Right renal pelvis (tissue), 4 donors: ENCODE data around the gene CCBE1. TPM values are rescaled to one million over a fixed set of nuclear protein-coding genes. Genes with fewer than 3 reads are reported as not detected.
"Not testable (repeated sequence)": the region's sequence is repeated elsewhere in the genome, so short reads cannot be mapped to it uniquely, and the experiment has no call there.

Source experiments
- DNase-seq, 4 donors: peaks; one replicate each; pipeline ENCODE4 v3.0.0-alpha.2; 2013; ENCODE audit warnings: low read depth in 4 of 4, low spot score in 3 of 4, missing footprints in 1 of 4
- polyA plus RNA-seq, 4 donors: library from polyadenylated mRNA; unstranded; fragments of 120-200 nt; gene quantifications; one replicate each; pipeline ENCODE4 v1.2.1, GENCODE V29; 2013; ENCODE audit not compliant: insufficient read length in 4 of 4

The CCBE1 gene
- polyA plus RNA-seq, 4 donors = 29.6 to 41.4 (median 38.6) TPM

GRCh38 chr18:59686260-59686659, 11.0 kb downstream of the CCBE1 start:
- no peak for DNase-seq

DNA sequence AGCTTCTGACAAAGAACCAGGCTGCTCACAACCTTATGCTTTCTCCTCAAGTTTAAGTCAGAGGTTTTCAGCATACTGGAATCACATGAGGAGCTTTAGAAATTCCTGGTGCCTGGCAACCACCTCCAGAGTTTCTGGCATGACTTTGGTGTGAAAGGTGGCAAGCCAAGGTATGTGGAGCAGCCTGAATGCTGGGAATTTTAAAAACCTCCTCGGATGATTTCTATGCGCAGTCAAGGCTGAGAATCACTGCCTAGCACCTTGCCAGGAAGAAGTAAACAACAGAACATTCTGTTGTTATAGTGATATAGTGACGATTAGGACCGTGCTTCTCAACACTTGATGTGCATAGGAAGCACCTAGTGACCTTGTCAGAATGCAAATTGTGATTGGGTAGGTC, 11.7 kb downstream of the CCBE1 start:
- no peak for DNase-seq

GRCh38 chr18:59684777-59685176, 12.4 kb downstream of the CCBE1 start:
- DNase-seq = no peak

- DNase-seq = no peak
These were observed 15.7 kb downstream of the CCBE1 start for GRCh38 chr18:59681521-59682004.

DNA sequence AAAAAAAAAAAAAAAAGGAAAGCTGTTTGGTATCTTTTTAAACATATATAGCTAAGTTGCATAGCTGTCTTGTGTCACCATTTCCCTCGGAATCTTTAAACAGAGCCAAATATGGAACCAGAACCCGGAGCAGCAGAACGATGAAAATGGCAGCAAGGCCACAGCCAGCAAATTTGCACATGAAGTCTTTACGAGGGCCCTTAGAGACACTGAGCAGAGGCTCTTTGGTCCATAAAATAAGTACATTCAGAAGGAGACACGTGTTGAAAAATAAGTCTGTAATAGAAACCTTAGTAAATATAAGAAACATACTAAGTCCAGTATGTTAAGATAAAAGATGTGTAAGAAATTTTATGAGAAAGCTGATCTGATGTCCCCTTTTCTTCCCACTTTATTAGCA, 16.2 kb downstream of the CCBE1 start:
- DNase-seq = no peak

DNA sequence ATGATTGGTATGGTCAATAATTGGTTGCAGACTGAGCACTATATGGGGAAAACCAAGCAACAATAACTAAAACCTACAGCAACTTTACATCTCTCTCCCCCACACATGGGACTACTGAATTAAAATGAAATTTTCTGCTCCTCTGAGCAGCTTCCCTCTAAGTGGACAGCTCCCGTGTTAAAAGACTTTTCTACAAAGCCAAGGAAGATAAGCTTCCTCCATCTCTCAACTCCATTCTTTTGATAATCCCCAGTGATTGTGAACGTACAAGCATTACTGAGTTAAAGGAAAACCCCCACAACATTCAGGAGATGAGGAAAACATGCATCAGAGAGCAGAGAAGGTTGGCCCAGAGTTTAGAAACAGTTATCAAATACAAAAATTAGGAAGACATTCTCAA, 21.9 kb downstream of the CCBE1 start:
- DNase-seq = no peak

DNA sequence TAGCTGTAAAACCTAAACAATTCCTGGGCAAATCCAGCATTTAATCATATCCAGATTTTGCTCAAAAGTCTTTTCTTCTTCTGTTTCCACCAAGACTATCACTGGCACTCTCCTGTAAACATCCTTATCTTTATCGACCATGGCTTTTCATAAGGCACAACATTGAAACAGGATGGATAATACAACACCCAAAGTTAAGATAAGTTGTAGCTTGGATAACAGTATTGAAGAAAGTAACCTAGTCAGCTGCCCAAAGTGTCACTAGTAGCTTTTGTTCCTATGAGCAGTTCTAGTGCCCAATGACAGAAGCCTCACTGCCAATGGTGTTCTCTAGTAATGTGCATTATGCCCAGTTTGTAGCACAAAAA, 22.3 kb downstream of the CCBE1 start:
- DNase-seq = no peak

- DNase-seq = no peak
These were observed 22.9 kb downstream of the CCBE1 start for GRCh38 chr18:59674186-59674902.

- DNase-seq = no peak
These were observed 24.9 kb downstream of the CCBE1 start for GRCh38 chr18:59672235-59672711.

GRCh38 chr18:59671551-59671950, 25.7 kb downstream of the CCBE1 start:
- no peak for DNase-seq

DNA sequence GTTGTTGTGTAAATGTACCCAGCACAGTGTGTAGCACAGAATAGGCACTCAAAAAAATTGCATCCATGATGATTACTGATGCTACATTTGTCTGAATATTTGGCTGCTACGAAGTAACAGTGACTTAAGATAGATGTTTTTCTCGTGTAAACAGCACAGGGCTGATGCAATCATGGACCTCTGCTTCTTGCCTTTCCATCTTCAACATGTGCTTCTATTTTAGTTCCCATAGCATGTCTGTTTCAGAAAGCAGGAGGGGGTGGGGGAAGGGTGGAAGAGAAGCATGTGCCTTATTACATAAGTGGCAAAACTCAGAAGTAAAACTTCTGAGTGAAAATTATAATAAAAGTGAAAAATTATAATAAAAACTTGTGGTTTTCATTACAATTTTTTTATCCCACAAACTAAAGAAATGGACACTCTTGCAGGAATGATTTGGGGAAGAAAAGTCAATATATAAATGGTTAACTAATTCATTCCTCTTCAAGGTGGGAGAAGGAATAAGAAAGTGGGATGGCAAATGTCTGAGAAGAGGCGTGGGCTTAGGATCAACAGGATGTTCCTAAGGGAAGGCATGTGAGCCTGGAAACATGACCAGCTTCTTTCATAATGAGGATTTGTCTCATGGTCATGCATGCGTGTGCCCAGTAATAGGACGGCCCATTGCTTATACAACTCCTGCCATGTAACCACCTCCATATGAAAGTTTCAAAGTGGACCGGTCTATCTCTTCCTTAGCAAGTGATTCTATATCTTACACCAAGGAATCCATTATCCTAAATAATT, 27.2 kb downstream of the CCBE1 start:
- DNase-seq = no peak

DNA sequence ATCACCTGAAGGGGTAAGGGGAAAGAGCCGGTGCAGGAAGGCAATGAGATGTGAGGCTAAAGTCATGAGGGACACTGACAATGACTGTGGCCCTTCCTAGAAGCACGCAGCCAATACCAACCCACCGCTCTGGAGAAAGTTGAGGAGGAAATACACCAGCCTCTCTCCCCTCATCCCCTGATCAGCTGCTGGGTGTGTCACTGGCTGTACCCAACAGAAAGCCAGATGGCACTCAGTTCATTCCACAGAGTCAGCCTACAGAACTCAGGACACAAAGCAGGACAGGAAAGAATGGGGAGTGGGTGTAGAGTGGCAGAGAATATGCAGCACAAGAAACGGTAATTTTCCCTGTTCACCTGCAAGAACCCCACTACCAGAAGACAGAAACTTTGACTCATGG, 29.7 kb downstream of the CCBE1 start:
- no peak for DNase-seq

DNA sequence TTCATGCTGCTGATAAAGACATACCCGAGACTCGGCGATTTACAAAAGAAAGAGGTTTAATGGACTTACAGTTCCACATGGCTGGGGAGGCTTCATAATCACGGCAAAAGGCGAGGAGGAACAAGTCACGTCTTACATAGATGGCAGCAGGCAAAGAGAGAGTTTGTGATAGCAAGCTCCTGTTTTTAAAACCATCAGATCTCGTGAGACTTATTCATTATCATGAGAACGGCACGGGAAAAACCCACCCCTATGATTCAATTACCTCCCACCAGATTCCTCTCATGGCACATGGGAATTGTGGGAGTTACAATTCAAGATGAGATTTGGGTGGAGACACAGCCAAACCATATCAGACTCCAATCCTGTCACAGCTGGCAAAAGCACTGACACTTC, 31.2 kb downstream of the CCBE1 start:
- DNase-seq = not testable (repeated sequence)

GRCh38 chr18:59665057-59666006, 31.9 kb downstream of the CCBE1 start:
- DNase-seq = no peak

GRCh38 chr18:59664329-59664728, 32.9 kb downstream of the CCBE1 start:
- no peak for DNase-seq

DNA sequence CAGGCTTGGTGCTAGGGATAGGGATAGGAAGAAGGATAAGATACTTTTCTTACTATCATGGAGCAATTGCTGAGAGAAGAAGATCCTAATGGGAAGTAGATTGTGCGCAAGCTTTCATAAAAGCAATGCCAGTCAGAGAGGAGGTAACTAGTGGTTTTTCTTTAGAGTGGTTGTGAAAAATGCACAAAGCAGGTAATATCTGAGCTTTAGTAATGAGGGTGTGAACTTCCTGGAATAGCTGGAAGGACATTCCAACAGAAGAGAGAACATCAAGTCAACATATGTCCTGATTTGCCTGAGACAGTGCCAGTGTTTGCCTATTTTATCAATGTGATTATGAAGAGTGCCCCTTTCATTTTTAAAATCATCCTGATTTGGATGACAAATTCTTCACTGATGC, 34.1 kb downstream of the CCBE1 start:
- no peak for DNase-seq

DNA sequence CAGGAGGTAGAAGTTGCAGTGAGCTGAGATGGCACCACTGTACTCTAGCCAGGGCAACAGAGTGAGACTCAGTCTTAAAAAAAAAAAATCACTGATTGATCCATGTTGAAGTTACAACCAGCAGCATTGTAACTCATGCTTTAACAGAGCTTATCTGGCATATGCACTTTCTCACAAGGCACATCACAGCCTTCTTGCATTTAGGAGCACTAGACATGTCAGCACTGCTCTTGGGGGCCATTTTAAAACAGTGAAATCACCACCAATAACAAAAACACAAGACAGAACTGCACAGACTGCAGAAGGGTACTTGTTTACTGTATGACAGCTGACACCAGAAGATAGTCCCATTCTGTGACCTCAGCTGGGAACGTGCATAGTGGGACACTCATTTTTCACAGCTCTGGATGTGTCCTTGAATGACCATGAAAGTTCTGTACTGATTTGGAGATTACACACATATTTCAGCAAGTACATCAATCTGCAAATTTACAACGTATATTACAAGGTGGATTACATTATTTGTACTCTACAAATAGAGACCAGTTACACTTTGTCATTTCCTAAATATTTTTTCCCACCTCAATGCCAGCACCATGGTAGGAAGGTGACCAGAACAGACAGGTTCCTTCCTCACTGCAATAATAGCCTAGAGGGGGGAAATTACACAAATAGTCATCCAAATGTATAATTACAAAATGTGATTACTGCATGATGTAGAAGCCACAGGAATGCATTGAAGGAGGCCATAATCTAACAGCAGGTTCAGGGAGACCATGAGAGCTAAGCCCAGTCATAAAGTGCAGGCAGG, 35.1 kb downstream of the CCBE1 start:
- no peak for DNase-seq

GRCh38 chr18:59660786-59661743, 36.2 kb downstream of the CCBE1 start:
- no peak for DNase-seq

GRCh38 chr18:59660366-59660765, 36.9 kb downstream of the CCBE1 start:
- no peak for DNase-seq
